HepG2 (cell line): ENCODE results near the gene CHAF1A. TPM values are rescaled to one million over a fixed set of nuclear protein-coding genes. Genes with fewer than 3 reads are reported as not detected.
A peak's percentile ranks its signal among the peaks of the same experiment; 100 is the strongest.

Source experiments
- ATAC-seq: fragments of 200-7000 bp; cut with Tn5 transposase; 3 replicates; pipeline ENCODE4 v1.9.1; 2020; ENCODE audit warnings: mild to moderate bottlenecking, moderate library complexity
- BruUV-seq: library from RNA; stranded (reverse); fragments of 400-500 nt; replicated peaks from 2 replicates; lab custom pipeline; 2021; lab: Mats Ljungman, UMichigan
- CTCF ChIA-PET: fragments of 300-600 bp; formaldehyde crosslinking; extraction: SDS; loops from one replicate; lab custom pipeline; 2021; ENCODE audit warnings: low total read pairs, inconsistent platforms, low intra/inter-chr PET ratio; lab: Yijun Ruan, JAX
- POLR2A ChIA-PET: fragments of 350-600 bp; sonication (Branson Sonifier 250); formaldehyde crosslinking; loops from one replicate; lab custom pipeline; 2020; ENCODE audit warnings: antibody characterized with exemption, inconsistent platforms; lab: Yijun Ruan, JAX
- DNase-seq: peaks from one replicate; pipeline ENCODE4 v3.0.0-alpha.2; 2015; ENCODE audit warnings: low spot score
- FAIRE-seq: peaks from 3 replicates; lab custom pipeline; 2011; peaks lifted over from hg19 to GRCh38; lab: Jason Lieb, UNC
- H2AFZ ChIP-seq: one replicate; pipeline ENCODE4 v1.6.1; 2011; ENCODE audit warnings: low read length, inconsistent platforms
- H3K27ac ChIP-seq: fragments of 300-600 bp; 3 replicates; pipeline ENCODE4 v1.8.0; 2011; ENCODE audit warnings: mixed run types, mild to moderate bottlenecking, mixed read lengths, low read length, inconsistent platforms; ENCODE audit not compliant: insufficient read depth; ENCODE audit errors: extremely low read length
- H3K27me3 ChIP-seq, 2 experiments: fragments of 200-600 bp in 1 of 2; 2 replicates in 1 of 2; 3 replicates in 1 of 2; pipeline versions ENCODE4 v1.6.0 to v1.8.0; 2011; ENCODE audit warnings: low read length in 2 of 2, mild to moderate bottlenecking in 2 of 2, moderate library complexity in 2 of 2, inconsistent platforms in 1 of 2; ENCODE audit not compliant: insufficient read depth in 2 of 2, control insufficient read depth in 1 of 2
- H3K36me3 ChIP-seq, 2 experiments: fragments of 200-600 bp in 1 of 2; replicated peaks in 1 of 2; 2 replicates in 1 of 2; 3 replicates in 1 of 2; pipeline versions ENCODE4 v1.5.1 to v1.8.0; 2011; ENCODE audit warnings: low read length in 2 of 2, inconsistent platforms in 1 of 2; ENCODE audit not compliant: insufficient read depth in 2 of 2, control insufficient read depth in 1 of 2
- H3K4me1 ChIP-seq: 2 replicates; pipeline ENCODE4 v1.5.1; 2012; ENCODE audit warnings: low read length, inconsistent platforms; ENCODE audit not compliant: insufficient read depth
- H3K4me2 ChIP-seq: 2 replicates; pipeline ENCODE4 v1.6.0; 2011; ENCODE audit warnings: low read depth, low read length, inconsistent platforms
- H3K4me3 ChIP-seq, 3 experiments: fragments of 200-600 bp in 1 of 3; sonication (generic), shearing (Covaris generic) in 1 of 3; replicated peaks in 1 of 3; 2 replicates each; pipeline ENCODE4 v1.5.1; 2011 to 2016; ENCODE audit warnings: low read length in 3 of 3, inconsistent platforms in 2 of 3, low read depth in 2 of 3, mild to moderate bottlenecking in 2 of 3, control low read depth in 1 of 3, mixed read lengths in 1 of 3; ENCODE audit not compliant: insufficient read depth in 1 of 3
- H3K79me2 ChIP-seq: one replicate; pipeline ENCODE4 v1.6.1; 2011; ENCODE audit warnings: low read length, inconsistent platforms; ENCODE audit not compliant: insufficient read depth
- H3K9ac ChIP-seq: 2 replicates; pipeline ENCODE4 v1.6.0; 2011; ENCODE audit warnings: mild to moderate bottlenecking, low read depth, low read length, inconsistent platforms; ENCODE audit not compliant: insufficient read depth
- H3K9me3 ChIP-seq: 2 replicates; pipeline ENCODE4 v1.5.1; 2012; ENCODE audit warnings: mild to moderate bottlenecking, low read length
- H4K20me1 ChIP-seq: 2 replicates; pipeline ENCODE4 v1.6.0; 2011; ENCODE audit warnings: inconsistent platforms, mild to moderate bottlenecking, low read length, moderate library complexity; ENCODE audit not compliant: insufficient read depth
- CENPT ChIP-seq: sonication (generic); formaldehyde crosslinking; IDR thresholded peaks from 2 replicates; pipeline ENCODE4 v1.8.0; 2022; ENCODE audit warnings: low read depth, mild to moderate bottlenecking, moderate library complexity, missing genetic modification reagents
- EED ChIP-seq: sonication (generic); formaldehyde crosslinking; IDR thresholded peaks from 2 replicates; pipeline ENCODE4 v1.5.0; 2020; ENCODE audit warnings: mild to moderate bottlenecking, missing genetic modification reagents
- ETV6 ChIP-seq: sonication (generic); formaldehyde crosslinking; conservative IDR thresholded peaks from 2 replicates; pipeline ENCODE4 v1.4.0; 2020; ENCODE audit warnings: missing genetic modification reagents
- HCFC1 ChIP-seq: fragments of 150-350 bp; IDR thresholded peaks from 2 replicates; pipeline ENCODE4 v1.6.1; 2014; ENCODE audit warnings: low read depth, low read length
- IKZF5 ChIP-seq: IDR thresholded peaks from 2 replicates; pipeline ENCODE4 v1.6.1; 2018; ENCODE audit warnings: missing genetic modification reagents, mild to moderate bottlenecking, missing compliant biosample characterization
- JDP2 ChIP-seq: sonication (generic); formaldehyde crosslinking; IDR thresholded peaks from 2 replicates; pipeline ENCODE4 v1.8.1; 2022; ENCODE audit warnings: missing genetic modification reagents, borderline replicate concordance
- JUND ChIP-seq: sonication (generic); formaldehyde crosslinking; IDR thresholded peaks from 2 replicates; pipeline ENCODE4 v1.8.0; 2022; ENCODE audit warnings: mild to moderate bottlenecking, missing genetic modification reagents
- MED8 ChIP-seq: sonication (generic); formaldehyde crosslinking; IDR thresholded peaks from 2 replicates; pipeline ENCODE4 v1.8.1; 2023; ENCODE audit warnings: mild to moderate bottlenecking, missing genetic modification reagents; ENCODE audit not compliant: insufficient replicate concordance
- POLR2AphosphoS2 ChIP-seq: IDR thresholded peaks from 2 replicates; pipeline ENCODE4 v1.6.1; 2011; ENCODE audit warnings: low read depth, low read length, improper control_type of control experiment
- RELA ChIP-seq: sonication (generic); formaldehyde crosslinking; IDR thresholded peaks from 2 replicates; pipeline ENCODE4 v1.4.0; 2020; ENCODE audit warnings: missing genetic modification reagents
- RORA ChIP-seq: sonication (generic); formaldehyde crosslinking; IDR thresholded peaks from 2 replicates; pipeline ENCODE4 v1.5.0; 2020; ENCODE audit warnings: mild to moderate bottlenecking, missing genetic modification reagents, moderate library complexity
- TEAD3 ChIP-seq: optimal IDR thresholded peaks from 2 replicates; pipeline ENCODE3; 2016; ENCODE audit warnings: borderline replicate concordance
- ZNF256 ChIP-seq: sonication (generic); formaldehyde crosslinking; conservative IDR thresholded peaks from 2 replicates; pipeline ENCODE4 v1.4.0; 2020; ENCODE audit warnings: missing genetic modification reagents
- ZNF337 ChIP-seq: sonication (generic); formaldehyde crosslinking; IDR thresholded peaks from 2 replicates; pipeline ENCODE4 v1.5.1; 2020; ENCODE audit warnings: missing genetic modification reagents, low read depth, mild to moderate bottlenecking, borderline replicate concordance
- ZNF546 ChIP-seq: sonication (generic); formaldehyde crosslinking; conservative IDR thresholded peaks from 2 replicates; pipeline ENCODE4 v1.8.1; 2023; ENCODE audit warnings: mild to moderate bottlenecking, missing genetic modification reagents
- ZNF567 ChIP-seq: sonication (generic); formaldehyde crosslinking; IDR thresholded peaks from 2 replicates; pipeline ENCODE4 v1.8.1; 2023; ENCODE audit warnings: mild to moderate bottlenecking, missing genetic modification reagents, borderline replicate concordance
- ZNF589 ChIP-seq: sonication (generic); formaldehyde crosslinking; conservative IDR thresholded peaks from 2 replicates; pipeline ENCODE4 v1.8.0; 2022; ENCODE audit warnings: mild to moderate bottlenecking, moderate library complexity, missing genetic modification reagents
- ZNF724P ChIP-seq: sonication (generic); formaldehyde crosslinking; IDR thresholded peaks from 2 replicates; pipeline ENCODE4 v1.8.0; 2022; ENCODE audit warnings: missing genetic modification reagents, borderline replicate concordance
- ZSCAN31 ChIP-seq: sonication (generic); formaldehyde crosslinking; IDR thresholded peaks from 2 replicates; pipeline ENCODE4 v1.5.0; 2020; ENCODE audit warnings: low read depth, mild to moderate bottlenecking, missing genetic modification reagents
- WGBS: methylation state at CpG from one replicate; pipeline ENCODE4 v1.1.6; 2017; ENCODE audit warnings: low lambda C conversion rate; 5-methylcytosine and 5-hydroxymethylcytosine counted together
- in situ Hi-C: cut with HindIII; loops from 2 replicates; pipeline ENCODE4 v1.10.0; 2017; ENCODE audit warnings: low pct_unique_long_range_greater_than_20kb; ENCODE audit not compliant: extremely low pct_ligation_motif_present
- intact Hi-C: fragments of 100-400 bp; cut with micrococcal nuclease; formaldehyde crosslinking; loops from one replicate; pipeline ENCODE4 v1.10.0; 2022; ENCODE audit not compliant: unreplicated experiment
- polyA plus RNA-seq, 8 experiments: library from polyadenylated mRNA; depleted of rRNA in 3 of 8; stranded (reverse) in 7 of 8; unstranded in 1 of 8; fragments of >200 nt; fragmentation: Illumina TruSeq in 4 of 8; extraction: Trizol in 4 of 8; gene quantifications; 2 replicates each; pipeline versions ENCODE4 v1.2.1 to v1.2.3, GENCODE V29; 2011 to 2016; ENCODE audit warnings: low read depth in 4 of 8, missing spikeins in 1 of 8, mixed read lengths in 1 of 8; ENCODE audit not compliant: insufficient read depth in 1 of 8
- total RNA-seq, 5 experiments: library from RNA; depleted of rRNA; stranded (reverse); fragments of >200 nt; fragmentation: Illumina TruSeq; extraction: Trizol; gene quantifications; 2 replicates each; pipeline ENCODE4 v1.2.3, GENCODE V29; 2016; ENCODE audit warnings: low read depth in 1 of 5
- TF ChIP-seq, protein P1 (sequence below): sonication (generic); formaldehyde crosslinking; IDR thresholded peaks from 2 replicates; pipeline ENCODE4 v1.8.1; 2023; ENCODE audit warnings: mild to moderate bottlenecking, moderate library complexity, missing genetic modification reagents

CHAF1A gene
- total and polyA plus RNA-seq, 2 of the 13 experiments (the other 11 are each of a cell fraction or from before 2014, with no cell fraction given), result 11.0 to 34.8 TPM

GRCh38 chr19:4406626-4407025, 4.2 kb downstream of the CHAF1A start (continued):
- peak; percentile 26 for TF ChIP-seq TEAD3
- TF ChIP-seq MED8 (CRISPR knock-in tag), result no peak
- no peak for TF ChIP-seq JDP2 (CRISPR knock-in tag)
- TF ChIP-seq JUND (CRISPR knock-in tag), result no peak
- no peak for TF ChIP-seq IKZF5 (CRISPR knock-in tag)
- TF ChIP-seq HCFC1, result no peak

GRCh38 chr19:4409123-4409933, 6.9 kb downstream of the CHAF1A start:
- FAIRE-seq, result no peak
- TF ChIP-seq ZSCAN31 (CRISPR knock-in tag) (no peak), ZNF724P (CRISPR knock-in tag) (no peak), ZNF567 (CRISPR knock-in tag) (no peak), ETV6 (CRISPR knock-in tag) (no peak), ZNF589 (CRISPR knock-in tag) (no peak), RORA (CRISPR knock-in tag) (no peak), ZNF337 (no peak), ZNF256 (CRISPR knock-in tag) (no peak), EED (no peak), CENPT (CRISPR knock-in tag) (no peak), ZNF546 (CRISPR knock-in tag) (no peak), POLR2AphosphoS2 (no peak), RELA (CRISPR knock-in tag) (no peak)
- TF ChIP-seq, protein P1, sequence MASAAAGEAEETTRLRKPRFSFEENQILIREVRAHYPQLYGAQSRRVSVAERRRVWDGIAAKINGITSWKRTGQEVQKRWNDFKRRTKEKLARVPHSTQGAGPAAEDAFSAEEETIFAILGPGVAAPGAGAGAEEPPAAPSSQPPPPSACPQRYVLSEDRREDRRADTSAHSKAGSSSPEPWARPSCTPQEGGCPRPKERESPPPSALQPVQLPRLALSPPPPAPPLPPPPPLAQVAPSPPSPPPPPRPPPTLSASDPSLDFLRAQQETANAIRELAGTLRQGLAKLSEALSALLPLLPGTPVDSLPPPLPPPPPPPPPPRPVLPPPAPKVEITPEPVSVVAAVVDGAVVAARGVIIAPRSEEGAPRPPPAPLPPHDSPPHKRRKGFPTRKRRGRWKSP (CRISPR knock-in tag), result no peak
- TF ChIP-seq, all 625 proteins: peak for 0
- ChIA-PET POLR2A (no interaction called here), CTCF (no interaction called here)
- BruUV-seq, result TSS peak; percentile 34
- no peak for DNase-seq
- Histone ChIP-seq H3K4me3 (no peak overlapping the region), H3K36me3 (peaks cover 10 to 50% of the 10 kb centered on the region in 2 experiments), H2AFZ (no peak overlapping the region), H4K20me1 (no peaks in the 10 kb centered on the region; the same call in 1 of the 2 replicates), H3K27me3 (no peaks in the 10 kb centered on the region), H3K4me2 (no peak overlapping the region), H3K4me1 (peaks cover 41% of the 10 kb centered on the region), H3K9ac (no peak overlapping the region), H3K9me3 (no peaks in the 10 kb centered on the region), H3K79me2 (peaks cover 40% of the 10 kb centered on the region), H3K27ac (no peak overlapping the region)
- 97% methylated on average over 20 of the region's 23 CpGs for WGBS
- in situ Hi-C loops, result no loop called here
- ATAC-seq, result no peak
- intact Hi-C loops, result no loop called here
